KMS-11 (cell line): ENCODE measurements around the gene TMEM63B.

Experiments used
- H2AFZ ChIP-seq: fragments of 200-600 bp; sonication (generic); 2 replicates; pipeline ENCODE4 v1.6.1; 2016; ENCODE audit warnings: antibody characterized with exemption, mixed run types, low read depth
- H3K27ac ChIP-seq: fragments of 200-600 bp; sonication (generic); 2 replicates; pipeline ENCODE4 v1.6.1; 2016; ENCODE audit warnings: mild to moderate bottlenecking, mixed run types
- H3K27me3 ChIP-seq: fragments of 200-600 bp; sonication (generic); 2 replicates; pipeline ENCODE4 v1.6.1; 2017; ENCODE audit warnings: mild to moderate bottlenecking, low read depth, mixed run types, moderate library complexity; ENCODE audit not compliant: insufficient read depth
- H3K36me3 ChIP-seq: fragments of 200-600 bp; sonication (generic); 2 replicates; pipeline ENCODE4 v1.6.1; 2017; ENCODE audit warnings: mild to moderate bottlenecking, mixed run types; ENCODE audit not compliant: insufficient read depth
- H3K4me1 ChIP-seq: fragments of 200-600 bp; sonication (generic); 2 replicates; pipeline ENCODE4 v1.6.1; 2016; ENCODE audit warnings: mild to moderate bottlenecking, low read depth, mixed run types; ENCODE audit not compliant: poor library complexity, severe bottlenecking
- H3K4me2 ChIP-seq: fragments of 200-600 bp; sonication (generic); 2 replicates; pipeline ENCODE4 v1.7.0; 2016; ENCODE audit warnings: mild to moderate bottlenecking, mixed run types
- H3K4me3 ChIP-seq: fragments of 200-600 bp; sonication (generic); IDR thresholded peaks from 2 replicates; pipeline ENCODE4 v1.6.1; 2017; ENCODE audit warnings: low read depth, low read length, mixed read lengths; ENCODE audit not compliant: insufficient read depth
- H3K79me2 ChIP-seq: fragments of 200-600 bp; sonication (generic); 2 replicates; pipeline ENCODE4 v1.6.1; 2016; ENCODE audit warnings: low read depth, mixed run types; ENCODE audit not compliant: insufficient read depth
- H3K9ac ChIP-seq: fragments of 200-600 bp; sonication (generic); 2 replicates; pipeline ENCODE4 v1.6.1; 2016; ENCODE audit warnings: mild to moderate bottlenecking, mixed run types
- H4K20me1 ChIP-seq: fragments of 200-600 bp; sonication (generic); 2 replicates; pipeline ENCODE4 v1.6.1; 2016; ENCODE audit warnings: mild to moderate bottlenecking, mixed run types; ENCODE audit not compliant: insufficient read depth
- TF ChIP-seq, protein P1 (sequence below): fragments of 200-600 bp; sonication (generic); conservative IDR thresholded peaks from 2 replicates; pipeline ENCODE4 v1.6.1; 2017; ENCODE audit warnings: low read depth, mild to moderate bottlenecking, antibody characterized with exemption, low read length, moderate library complexity, mixed read lengths

TMEM63B gene

DNA sequence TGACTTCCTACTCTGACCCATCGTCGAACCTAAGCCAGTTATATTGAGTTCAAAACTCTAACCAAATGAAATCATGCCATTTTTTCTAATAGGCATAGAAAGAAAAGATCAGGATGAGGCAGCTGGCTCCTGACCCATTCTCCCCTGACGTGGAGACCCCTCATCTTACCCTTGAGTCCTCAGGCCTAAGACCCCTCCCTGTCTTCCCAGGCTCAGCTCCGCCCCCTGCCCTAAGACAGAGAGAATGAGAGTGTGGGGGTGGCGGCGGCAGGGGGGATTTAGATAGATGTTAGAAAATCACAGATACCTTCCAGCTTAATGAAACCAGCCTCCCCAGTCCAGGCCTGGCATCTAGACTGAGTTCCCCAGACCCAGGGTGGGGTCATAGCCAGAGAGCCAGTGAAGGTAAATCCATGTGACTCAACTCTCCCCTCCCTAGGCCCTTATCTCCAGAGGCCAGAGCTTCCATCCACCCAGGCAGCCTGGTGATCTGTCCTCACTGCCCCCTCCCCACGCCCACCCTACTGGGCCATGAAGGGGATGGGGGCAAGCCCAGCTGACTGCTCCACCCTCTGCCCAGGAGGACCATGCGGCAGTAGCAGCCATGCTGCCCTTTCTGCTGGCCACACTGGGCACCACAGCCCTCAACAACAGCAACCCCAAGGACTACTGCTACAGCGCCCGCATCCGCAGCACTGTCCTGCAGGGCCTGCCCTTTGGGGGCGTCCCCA is 6.8 kb downstream of the TMEM63B start:
- H4K20me1 ChIP-seq = no peaks in the 10 kb centered on the region
- H3K4me3 ChIP-seq = no peak overlapping the region
- H3K79me2 ChIP-seq = no peaks in the 10 kb centered on the region
- H3K4me1 ChIP-seq = no peaks in the 10 kb centered on the region
- no peaks in the 10 kb centered on the region for H3K36me3 ChIP-seq
- no peak overlapping the region for H2AFZ ChIP-seq
- TF ChIP-seq, protein P1, sequence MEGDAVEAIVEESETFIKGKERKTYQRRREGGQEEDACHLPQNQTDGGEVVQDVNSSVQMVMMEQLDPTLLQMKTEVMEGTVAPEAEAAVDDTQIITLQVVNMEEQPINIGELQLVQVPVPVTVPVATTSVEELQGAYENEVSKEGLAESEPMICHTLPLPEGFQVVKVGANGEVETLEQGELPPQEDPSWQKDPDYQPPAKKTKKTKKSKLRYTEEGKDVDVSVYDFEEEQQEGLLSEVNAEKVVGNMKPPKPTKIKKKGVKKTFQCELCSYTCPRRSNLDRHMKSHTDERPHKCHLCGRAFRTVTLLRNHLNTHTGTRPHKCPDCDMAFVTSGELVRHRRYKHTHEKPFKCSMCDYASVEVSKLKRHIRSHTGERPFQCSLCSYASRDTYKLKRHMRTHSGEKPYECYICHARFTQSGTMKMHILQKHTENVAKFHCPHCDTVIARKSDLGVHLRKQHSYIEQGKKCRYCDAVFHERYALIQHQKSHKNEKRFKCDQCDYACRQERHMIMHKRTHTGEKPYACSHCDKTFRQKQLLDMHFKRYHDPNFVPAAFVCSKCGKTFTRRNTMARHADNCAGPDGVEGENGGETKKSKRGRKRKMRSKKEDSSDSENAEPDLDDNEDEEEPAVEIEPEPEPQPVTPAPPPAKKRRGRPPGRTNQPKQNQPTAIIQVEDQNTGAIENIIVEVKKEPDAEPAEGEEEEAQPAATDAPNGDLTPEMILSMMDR = no peak
- no peaks in the 10 kb centered on the region for H3K27me3 ChIP-seq
- no peak overlapping the region for H3K4me2 ChIP-seq
- H3K27ac ChIP-seq = no peak overlapping the region
- no peak overlapping the region for H3K9ac ChIP-seq

DNA sequence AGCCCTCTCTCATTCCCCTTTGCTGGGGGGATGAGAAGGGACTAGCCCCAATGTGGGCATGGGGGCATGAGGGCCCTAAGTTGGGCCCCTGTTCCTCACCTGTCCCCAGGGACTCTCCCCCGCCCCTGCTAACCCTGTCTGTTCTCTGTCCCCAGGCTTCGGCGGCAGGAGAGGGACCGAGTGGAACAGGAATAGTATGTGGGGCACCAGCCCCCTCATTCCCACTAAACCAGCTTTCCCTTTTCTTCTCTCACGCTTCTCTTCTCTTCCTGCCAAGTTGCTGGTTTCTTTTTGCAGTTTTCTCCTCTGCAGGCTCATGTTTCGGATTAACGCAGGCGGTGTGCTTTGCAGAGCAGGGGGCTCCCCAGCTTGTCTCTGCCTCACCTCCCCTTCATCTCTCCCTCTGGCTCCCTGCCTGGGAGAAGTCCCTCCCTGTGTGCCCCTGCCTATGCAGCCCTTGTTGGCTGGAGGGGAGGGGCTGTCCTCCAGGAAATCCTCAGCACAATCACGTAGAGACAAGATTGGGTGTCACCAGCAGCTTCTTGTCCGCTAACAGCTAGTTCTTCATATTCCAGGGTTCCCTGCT is 7.9 kb downstream of the TMEM63B start:
- Histone ChIP-seq H2AFZ (no peak overlapping the region), H3K27ac (no peak overlapping the region), H3K27me3 (no peaks in the 10 kb centered on the region), H4K20me1 (no peaks in the 10 kb centered on the region), H3K4me1 (no peaks in the 10 kb centered on the region), H3K4me3 (no peak overlapping the region), H3K36me3 (no peaks in the 10 kb centered on the region), H3K4me2 (no peak overlapping the region), H3K79me2 (no peaks in the 10 kb centered on the region), H3K9ac (no peak overlapping the region)
- TF ChIP-seq, protein P1 = no peak

DNA sequence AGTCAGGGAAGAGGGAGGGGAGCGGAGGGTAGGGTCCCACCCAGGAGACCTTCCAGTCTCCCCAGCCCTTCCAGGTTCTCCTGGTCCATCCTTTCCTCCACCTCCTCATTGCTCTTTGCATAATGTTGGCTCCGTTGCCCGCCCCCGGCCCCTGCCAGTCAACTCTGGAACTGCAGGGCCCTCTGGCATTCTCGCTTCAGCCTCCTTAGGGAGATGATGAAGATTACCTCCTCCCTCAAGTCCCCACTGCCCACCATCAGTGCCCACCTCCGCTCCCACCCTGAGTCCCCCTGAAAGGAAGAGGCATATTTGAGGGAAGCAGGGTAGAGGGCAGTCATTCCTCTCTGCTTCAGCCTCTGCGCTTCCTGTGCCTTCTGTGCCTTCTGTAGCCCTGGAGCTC is 8.5 kb downstream of the TMEM63B start:
- no peaks in the 10 kb centered on the region for H3K79me2 ChIP-seq
- no peak overlapping the region for H3K27ac ChIP-seq
- H2AFZ ChIP-seq = no peak overlapping the region
- H3K4me1 ChIP-seq = no peaks in the 10 kb centered on the region
- no peaks in the 10 kb centered on the region for H4K20me1 ChIP-seq
- no peak overlapping the region for H3K9ac ChIP-seq
- no peak overlapping the region for H3K4me2 ChIP-seq
- H3K27me3 ChIP-seq = no peaks in the 10 kb centered on the region
- TF ChIP-seq, protein P1 = no peak
- H3K36me3 ChIP-seq = no peaks in the 10 kb centered on the region
- no peak overlapping the region for H3K4me3 ChIP-seq

DNA sequence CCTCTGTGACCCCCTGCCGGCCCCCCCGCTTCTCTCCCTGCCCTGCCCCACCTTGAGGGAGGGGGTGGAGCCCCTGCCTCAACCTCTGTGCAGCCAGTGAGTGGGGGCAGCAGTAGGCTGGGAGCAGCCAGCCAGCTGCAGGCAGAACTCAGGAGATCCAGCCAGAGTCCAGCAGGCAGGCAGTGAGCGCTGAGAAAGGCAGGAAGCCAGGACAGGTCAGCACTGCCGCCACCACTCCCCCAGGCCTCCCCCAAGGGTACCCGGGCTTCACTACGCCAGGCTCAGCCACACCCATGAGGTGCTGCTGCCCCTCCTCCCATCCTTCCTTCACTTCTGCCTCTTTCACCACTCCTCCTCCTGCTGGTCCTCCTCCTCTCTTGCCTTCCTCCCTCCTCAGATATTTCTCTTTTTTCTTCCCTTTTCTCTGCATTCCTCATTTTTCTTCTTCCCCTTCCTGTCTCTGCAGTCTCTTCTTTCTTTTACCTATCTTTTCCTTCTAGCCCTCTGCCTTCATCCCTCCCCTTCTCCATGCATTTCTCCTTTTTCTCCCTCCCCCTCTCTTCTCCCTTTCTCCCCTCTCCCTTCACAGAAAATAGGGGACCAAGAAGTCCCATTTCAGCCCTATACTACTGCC is 11.5 kb downstream of the TMEM63B start:
- no peaks in the 10 kb centered on the region for H3K4me1 ChIP-seq
- no peaks in the 10 kb centered on the region for H3K36me3 ChIP-seq
- H4K20me1 ChIP-seq = no peaks in the 10 kb centered on the region
- H3K79me2 ChIP-seq = no peaks in the 10 kb centered on the region
- no peaks in the 10 kb centered on the region for H3K27me3 ChIP-seq
- no peak overlapping the region for H3K4me2 ChIP-seq
- no peak overlapping the region for H3K4me3 ChIP-seq
- no peak overlapping the region for H2AFZ ChIP-seq
- H3K9ac ChIP-seq = no peak overlapping the region
- TF ChIP-seq, protein P1 = no peak
- no peak overlapping the region for H3K27ac ChIP-seq
